Peyer's patch (tissue), 4 donors: ENCODE data around the gene KCNAB3.

ENCODE experiments used
- POLR2A ChIP-seq, 2 donors: fragments of 450-650 bp; IDR thresholded peaks; one replicate each; pipeline ENCODE4 v1.5.1; 2017; ENCODE audit warnings: antibody characterized with exemption in 2 of 2, mild to moderate bottlenecking in 2 of 2, moderate library complexity in 2 of 2
- TF ChIP-seq, protein P1 (sequence below), 6 experiments: fragments of 450-650 bp in 4 of 6; fragments of 200-600 bp in 2 of 6; sonication (generic) in 1 of 6; IDR thresholded peaks; one replicate each; pipeline ENCODE4 v1.5.1; 2017 to 2019; ENCODE audit warnings: antibody characterized with exemption in 6 of 6, mild to moderate bottlenecking in 3 of 6, moderate library complexity in 1 of 6

DNA sequence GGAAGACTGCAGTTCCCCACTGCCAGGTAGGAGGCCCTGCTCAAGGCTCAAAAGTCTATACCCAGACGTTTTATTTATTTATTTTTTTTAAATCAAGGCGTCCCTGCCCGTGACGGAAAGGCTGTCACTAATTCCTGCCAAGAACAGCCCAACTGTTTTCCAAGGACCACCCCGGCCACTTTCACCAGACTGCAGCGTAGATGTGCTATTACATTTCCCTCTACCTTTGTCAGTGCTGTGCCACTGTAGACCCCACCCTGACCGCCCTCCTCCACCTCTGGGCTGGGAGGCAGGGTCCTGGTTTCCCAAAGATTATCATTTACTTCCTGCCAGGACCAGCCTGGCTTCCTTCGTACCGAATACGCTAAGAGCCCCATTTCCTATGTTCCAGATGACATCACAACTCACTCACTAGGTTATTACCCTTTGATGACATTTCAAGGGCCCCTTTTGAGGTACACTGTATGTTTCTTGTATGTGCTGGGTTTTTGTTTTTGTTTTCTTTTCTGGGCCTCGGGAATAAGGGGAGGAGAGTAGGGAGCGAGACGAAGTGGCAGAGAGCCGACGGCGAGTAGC lies 7.3 kb downstream of the KCNAB3 start:
- TF ChIP-seq, protein P1, sequence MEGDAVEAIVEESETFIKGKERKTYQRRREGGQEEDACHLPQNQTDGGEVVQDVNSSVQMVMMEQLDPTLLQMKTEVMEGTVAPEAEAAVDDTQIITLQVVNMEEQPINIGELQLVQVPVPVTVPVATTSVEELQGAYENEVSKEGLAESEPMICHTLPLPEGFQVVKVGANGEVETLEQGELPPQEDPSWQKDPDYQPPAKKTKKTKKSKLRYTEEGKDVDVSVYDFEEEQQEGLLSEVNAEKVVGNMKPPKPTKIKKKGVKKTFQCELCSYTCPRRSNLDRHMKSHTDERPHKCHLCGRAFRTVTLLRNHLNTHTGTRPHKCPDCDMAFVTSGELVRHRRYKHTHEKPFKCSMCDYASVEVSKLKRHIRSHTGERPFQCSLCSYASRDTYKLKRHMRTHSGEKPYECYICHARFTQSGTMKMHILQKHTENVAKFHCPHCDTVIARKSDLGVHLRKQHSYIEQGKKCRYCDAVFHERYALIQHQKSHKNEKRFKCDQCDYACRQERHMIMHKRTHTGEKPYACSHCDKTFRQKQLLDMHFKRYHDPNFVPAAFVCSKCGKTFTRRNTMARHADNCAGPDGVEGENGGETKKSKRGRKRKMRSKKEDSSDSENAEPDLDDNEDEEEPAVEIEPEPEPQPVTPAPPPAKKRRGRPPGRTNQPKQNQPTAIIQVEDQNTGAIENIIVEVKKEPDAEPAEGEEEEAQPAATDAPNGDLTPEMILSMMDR (IDR thresholded peaks at IDR 0.05) = peak in 1 of 6 experiments; percentile 1
- no peak for TF ChIP-seq POLR2A (IDR thresholded peaks at IDR 0.05)
